ENCODE measurements around the gene FCHSD2.

The FCHSD2 gene

GRCh38 chr11:72821221-72821919, 320.7 kb downstream of the FCHSD2 start:
- no peaks in the 10 kb centered on the region for H3K27me3 ChIP-seq (ENCODE audit: control insufficient read depth in 2 of 2, insufficient read depth in 2 of 2, low read length in 2 of 2)
- peak overlapping the region; percentile 71 to 73 for H3K4me3 ChIP-seq (ENCODE audit: low read length in 2 of 2)
- peak overlapping the region; percentile 70 to 71 for H3K9ac ChIP-seq (ENCODE audit: low read depth in 1 of 2, low read length in 2 of 2)
- peaks cover 12 to 20% of the 10 kb centered on the region in 2 donors for H3K36me3 ChIP-seq (ENCODE audit: control insufficient read depth in 2 of 2, insufficient read depth in 2 of 2, low read length in 2 of 2)
- peak overlapping the region; percentile 44 to 54 for H3K27ac ChIP-seq (ENCODE audit: low read depth in 2 of 2, low read length in 2 of 2)
- H3K4me1 ChIP-seq (ENCODE audit: control insufficient read depth in 2 of 2, insufficient read depth in 2 of 2, low read length in 2 of 2), result peaks cover 13 to 15% of the 10 kb centered on the region in 2 donors
- no peaks in the 10 kb centered on the region for H3K9me3 ChIP-seq (ENCODE audit: control insufficient read depth in 2 of 2, low read length in 2 of 2)

GRCh38 chr11:72820439-72821139, 321.5 kb downstream of the FCHSD2 start:
- Histone ChIP-seq H3K27me3 (ENCODE audit: control insufficient read depth in 2 of 2, insufficient read depth in 2 of 2, low read length in 2 of 2) (no peaks in the 10 kb centered on the region), H3K36me3 (ENCODE audit: control insufficient read depth in 2 of 2, insufficient read depth in 2 of 2, low read length in 2 of 2) (peaks cover 12 to 18% of the 10 kb centered on the region in 2 donors), H3K4me3 (ENCODE audit: low read length in 2 of 2) (no peak overlapping the region), H3K4me1 (ENCODE audit: control insufficient read depth in 2 of 2, insufficient read depth in 2 of 2, low read length in 2 of 2) (peaks cover 17 to 19% of the 10 kb centered on the region in 2 donors), H3K9me3 (ENCODE audit: control insufficient read depth in 2 of 2, low read length in 2 of 2) (no peaks in the 10 kb centered on the region), H3K27ac (ENCODE audit: low read depth in 2 of 2, low read length in 2 of 2) (no peak overlapping the region), H3K9ac (ENCODE audit: low read depth in 1 of 2, low read length in 2 of 2) (no peak overlapping the region)

GRCh38 chr11:72818971-72819370, 323.1 kb downstream of the FCHSD2 start:
- H3K36me3 ChIP-seq (ENCODE audit: control insufficient read depth in 2 of 2, insufficient read depth in 2 of 2, low read length in 2 of 2), result peaks cover 12 to 17% of the 10 kb centered on the region in 2 donors
- no peaks in the 10 kb centered on the region for H3K9me3 ChIP-seq (ENCODE audit: control insufficient read depth in 2 of 2, low read length in 2 of 2)
- no peak overlapping the region for H3K27ac ChIP-seq (ENCODE audit: low read depth in 2 of 2, low read length in 2 of 2)

GRCh38 chr11:72817966-72818365, 324.2 kb downstream of the FCHSD2 start:
- Histone ChIP-seq H3K4me1 (ENCODE audit: control insufficient read depth in 2 of 2, insufficient read depth in 2 of 2, low read length in 2 of 2) (peaks cover 28% of the 10 kb centered on the region in 2 donors), H3K4me3 (ENCODE audit: low read length in 2 of 2) (no peak overlapping the region), H3K9ac (ENCODE audit: low read depth in 1 of 2, low read length in 2 of 2) (no peak overlapping the region), H3K36me3 (ENCODE audit: control insufficient read depth in 2 of 2, insufficient read depth in 2 of 2, low read length in 2 of 2) (peaks cover 12 to 17% of the 10 kb centered on the region in 2 donors), H3K27me3 (ENCODE audit: control insufficient read depth in 2 of 2, insufficient read depth in 2 of 2, low read length in 2 of 2) (no peaks in the 10 kb centered on the region), H3K9me3 (ENCODE audit: control insufficient read depth in 2 of 2, low read length in 2 of 2) (no peaks in the 10 kb centered on the region), H3K27ac (ENCODE audit: low read depth in 2 of 2, low read length in 2 of 2) (no peak overlapping the region)

More at GRCh38 chr11:72818971-72819370, 323.1 kb downstream of the FCHSD2 start:
- no peak overlapping the region for H3K9ac ChIP-seq (ENCODE audit: low read depth in 1 of 2, low read length in 2 of 2)
- H3K4me3 ChIP-seq (ENCODE audit: low read length in 2 of 2), result no peak overlapping the region
- H3K27me3 ChIP-seq (ENCODE audit: control insufficient read depth in 2 of 2, insufficient read depth in 2 of 2, low read length in 2 of 2), result no peaks in the 10 kb centered on the region
- H3K4me1 ChIP-seq (ENCODE audit: control insufficient read depth in 2 of 2, insufficient read depth in 2 of 2, low read length in 2 of 2), result peaks cover 22 to 24% of the 10 kb centered on the region in 2 donors

- Histone ChIP-seq H3K9ac (ENCODE audit: low read depth in 1 of 2, low read length in 2 of 2) (no peak overlapping the region), H3K9me3 (ENCODE audit: control insufficient read depth in 2 of 2, low read length in 2 of 2) (no peaks in the 10 kb centered on the region), H3K27me3 (ENCODE audit: control insufficient read depth in 2 of 2, insufficient read depth in 2 of 2, low read length in 2 of 2) (no peaks in the 10 kb centered on the region), H3K36me3 (ENCODE audit: control insufficient read depth in 2 of 2, insufficient read depth in 2 of 2, low read length in 2 of 2) (peaks cover 12 to 17% of the 10 kb centered on the region in 2 donors), H3K4me3 (ENCODE audit: low read length in 2 of 2) (peak overlapping the region in 1 of 2 donors; percentile 10), H3K27ac (ENCODE audit: low read depth in 2 of 2, low read length in 2 of 2) (no peak overlapping the region), H3K4me1 (ENCODE audit: control insufficient read depth in 2 of 2, insufficient read depth in 2 of 2, low read length in 2 of 2) (peaks cover 28 to 31% of the 10 kb centered on the region in 2 donors)
Measured at GRCh38 chr11:72816404-72816990, 325.6 kb downstream of the FCHSD2 start.

- Histone ChIP-seq H3K27ac (ENCODE audit: low read depth in 2 of 2, low read length in 2 of 2) (peak overlapping the region; percentile 94 to 96), H3K9ac (ENCODE audit: low read depth in 1 of 2, low read length in 2 of 2) (peak overlapping the region; percentile 83 to 92), H3K9me3 (ENCODE audit: control insufficient read depth in 2 of 2, low read length in 2 of 2) (no peaks in the 10 kb centered on the region), H3K4me1 (ENCODE audit: control insufficient read depth in 2 of 2, insufficient read depth in 2 of 2, low read length in 2 of 2) (peaks cover 19 to 22% of the 10 kb centered on the region in 2 donors), H3K36me3 (ENCODE audit: control insufficient read depth in 2 of 2, insufficient read depth in 2 of 2, low read length in 2 of 2) (peaks cover 7 to 19% of the 10 kb centered on the region in 2 donors), H3K4me3 (ENCODE audit: low read length in 2 of 2) (peak overlapping the region; percentile 90 to 93), H3K27me3 (ENCODE audit: control insufficient read depth in 2 of 2, insufficient read depth in 2 of 2, low read length in 2 of 2) (no peaks in the 10 kb centered on the region)
Measured at GRCh38 chr11:72815110-72815618, 327.0 kb downstream of the FCHSD2 start.

GRCh38 chr11:72814286-72815109, 327.6 kb downstream of the FCHSD2 start, which contains the start of gene ATG16L2:
Gene ATG16L2, plus strand, starts transcription at chr11:72814411. Its CDS starts 35 bp downstream, at chr11:72814446.
- Histone ChIP-seq H3K4me1 (ENCODE audit: control insufficient read depth in 2 of 2, insufficient read depth in 2 of 2, low read length in 2 of 2) (peaks cover 19 to 22% of the 10 kb centered on the region in 2 donors), H3K27me3 (ENCODE audit: control insufficient read depth in 2 of 2, insufficient read depth in 2 of 2, low read length in 2 of 2) (no peaks in the 10 kb centered on the region), H3K36me3 (ENCODE audit: control insufficient read depth in 2 of 2, insufficient read depth in 2 of 2, low read length in 2 of 2) (peaks cover 7 to 19% of the 10 kb centered on the region in 2 donors), H3K9ac (ENCODE audit: low read depth in 1 of 2, low read length in 2 of 2) (peak within 1 kb of the TSS; percentile 83 to 92), H3K27ac (ENCODE audit: low read depth in 2 of 2, low read length in 2 of 2) (peak within 1 kb of the TSS; percentile 94 to 96), H3K9me3 (ENCODE audit: control insufficient read depth in 2 of 2, low read length in 2 of 2) (no peaks in the 10 kb centered on the region), H3K4me3 (ENCODE audit: low read length in 2 of 2) (peak within 1 kb of the TSS; percentile 90 to 93)

- no peaks in the 10 kb centered on the region for H3K9me3 ChIP-seq (ENCODE audit: control insufficient read depth in 2 of 2, low read length in 2 of 2)
- H3K27ac ChIP-seq (ENCODE audit: low read depth in 2 of 2, low read length in 2 of 2), result peak overlapping the region; percentile 94 to 96
- peaks cover 19 to 22% of the 10 kb centered on the region in 2 donors for H3K4me1 ChIP-seq (ENCODE audit: control insufficient read depth in 2 of 2, insufficient read depth in 2 of 2, low read length in 2 of 2)
- no peaks in the 10 kb centered on the region for H3K27me3 ChIP-seq (ENCODE audit: control insufficient read depth in 2 of 2, insufficient read depth in 2 of 2, low read length in 2 of 2)
- H3K4me3 ChIP-seq (ENCODE audit: low read length in 2 of 2), result peak overlapping the region; percentile 90 to 93
- H3K9ac ChIP-seq (ENCODE audit: low read depth in 1 of 2, low read length in 2 of 2), result peak overlapping the region; percentile 83 to 92
- peaks cover 5 to 19% of the 10 kb centered on the region in 2 donors for H3K36me3 ChIP-seq (ENCODE audit: control insufficient read depth in 2 of 2, insufficient read depth in 2 of 2, low read length in 2 of 2)
Measured at GRCh38 chr11:72813740-72814285, 328.3 kb downstream of the FCHSD2 start.

Measured in mucosa of rectum (tissue), 2 donors.